CD4-positive, alpha-beta T cell (primary cell): ENCODE data around the gene COG8. TPM values are rescaled to one million over a fixed set of nuclear protein-coding genes. Genes with fewer than 3 reads are reported as not detected.
"Not testable (repeated sequence)": the region's sequence is repeated elsewhere in the genome, so short reads cannot be mapped to it uniquely, and the experiment has no call there.

Experiments
- ATAC-seq: fragments of 200-7000 bp; cut with Tn5 transposase; one replicate; pipeline ENCODE4 v1.10.0; 2022; ENCODE audit warnings: mild to moderate bottlenecking; ENCODE audit not compliant: poor library complexity
- CTCF ChIA-PET: fragments of 350-600 bp; sonication (Branson Sonifier 250); formaldehyde crosslinking; loops from one replicate; lab custom pipeline; 2021; ENCODE audit warnings: antibody characterized with exemption, inconsistent platforms; lab: Charles Lee
- POLR2A ChIA-PET: fragments of 350-600 bp; sonication (Branson Sonifier 250); formaldehyde crosslinking; loops from one replicate; lab custom pipeline; 2021; ENCODE audit warnings: antibody characterized with exemption, inconsistent platforms; lab: Charles Lee
- DNase-seq, 14 experiments: peaks; one replicate each; pipeline ENCODE4 v3.0.0-alpha.2; 2013 to 2020; ENCODE audit warnings: mixed read lengths in 2 of 14
- H3K27ac ChIP-seq, 2 donors: one replicate each; pipeline versions ENCODE4 v1.5.1 to v1.7.0; 2013; ENCODE audit warnings: low read length in 2 of 2, low read depth in 1 of 2, mild to moderate bottlenecking in 1 of 2
- H3K27me3 ChIP-seq, 2 experiments: 1 replicate in 1 of 2; 2 replicates in 1 of 2; pipeline versions ENCODE4 v1.6.1 to v1.7.0; 2013; ENCODE audit warnings: low read length in 2 of 2, control low read depth in 1 of 2, mild to moderate bottlenecking in 1 of 2, moderate library complexity in 1 of 2; ENCODE audit not compliant: insufficient read depth in 2 of 2, control insufficient read depth in 1 of 2
- H3K36me3 ChIP-seq: one replicate; pipeline ENCODE4 v1.6.1; 2013; ENCODE audit warnings: low read length, control low read depth; ENCODE audit not compliant: insufficient read depth
- H3K4me1 ChIP-seq: one replicate; pipeline ENCODE4 v1.6.1; 2013; ENCODE audit warnings: low read length, control low read depth; ENCODE audit not compliant: insufficient read depth
- H3K4me3 ChIP-seq: one replicate; pipeline ENCODE4 v1.5.1; 2013; ENCODE audit warnings: mild to moderate bottlenecking, low read length, moderate library complexity
- H3K9me3 ChIP-seq, 2 experiments: 1 replicate in 1 of 2; 2 replicates in 1 of 2; pipeline versions ENCODE4 v1.6.1 to v1.7.0; 2013; ENCODE audit warnings: low read length in 2 of 2, mild to moderate bottlenecking in 2 of 2, control low read depth in 1 of 2, moderate library complexity in 1 of 2; ENCODE audit not compliant: control insufficient read depth in 1 of 2, insufficient read depth in 1 of 2
- H3K27ac Mint-ChIP-seq: one replicate; pipeline ENCODE4 v1.8.0; 2020; ENCODE audit warnings: mixed read lengths
- H3K27me3 Mint-ChIP-seq: one replicate; pipeline ENCODE4 v1.8.0; 2021; ENCODE audit warnings: mixed read lengths
- H3K36me3 Mint-ChIP-seq: one replicate; pipeline ENCODE4 v1.8.0; 2021; ENCODE audit warnings: low read depth, mixed read lengths
- H3K4me1 Mint-ChIP-seq: one replicate; pipeline ENCODE4 v1.8.0; 2021; ENCODE audit warnings: low read depth, mixed read lengths
- H3K4me3 Mint-ChIP-seq: one replicate; pipeline ENCODE4 v1.8.0; 2020; ENCODE audit warnings: mild to moderate bottlenecking, mixed read lengths
- H3K9me3 Mint-ChIP-seq: one replicate; pipeline ENCODE4 v1.8.0; 2020; ENCODE audit warnings: mixed read lengths
- CTCF ChIP-seq: fragments of 200-600 bp; IDR thresholded peaks from one replicate; pipeline ENCODE4 v1.8.0; 2022; ENCODE audit warnings: antibody characterized with exemption, mild to moderate bottlenecking
- intact Hi-C, 2 experiments: fragments of 100-400 bp; cut with DNase I in 1 of 2; cut with micrococcal nuclease in 1 of 2; formaldehyde crosslinking; loops; one replicate each; pipeline versions ENCODE4 v1.15.1 to v1.9.0; 2023 to 2025; cut with DNase I, micrococcal nuclease
- total RNA-seq, 174 experiments: library from RNA in 2 of 174; stranded (reverse) in 2 of 174; gene quantifications; one replicate each; pipeline ENCODE4 v1.2.3 and lab custom pipeline; 2021 to 2026

COG8 gene
- total RNA-seq, 2 experiments from 2014 or later = 18.4 to 19.3 TPM

- POLR2A ChIA-PET = interaction anchor here (0.6 kb wide), 1 partner anchor 18 kb away, joined by 3 read pairs; no protein-coding TSS in a partner anchor
- no peak overlapping the region for H3K4me3 Mint-ChIP-seq
These were observed 46.0 kb downstream of the COG8 start for GRCh38 chr16:69293401-69293800.

GRCh38 chr16:69291657-69292056 lies 47.7 kb downstream of the COG8 start:
- POLR2A ChIA-PET, H3K4me3 Mint-ChIP-seq, H3K27ac Mint-ChIP-seq, H3K4me1 ChIP-seq, H3K9me3 Mint-ChIP-seq, H3K36me3 Mint-ChIP-seq, ATAC-seq, H3K4me3 ChIP-seq, H3K9me3 ChIP-seq, H3K4me1 Mint-ChIP-seq, H3K36me3 ChIP-seq, CTCF ChIA-PET, DNase-seq, H3K27me3 ChIP-seq, intact Hi-C loops, H3K27ac ChIP-seq, H3K27me3 Mint-ChIP-seq: not testable (repeated sequence)

More at GRCh38 chr16:69293401-69293800, 46.0 kb downstream of the COG8 start:
- no peaks in the 10 kb centered on the region for H3K9me3 Mint-ChIP-seq
- intact Hi-C loops = no loop called here
- H3K4me1 ChIP-seq = no peaks in the 10 kb centered on the region
- H3K27me3 ChIP-seq = no peaks in the 10 kb centered on the region
- CTCF ChIA-PET = no interaction called here
- H3K4me3 ChIP-seq = no peak overlapping the region
- peaks cover 5% of the 10 kb centered on the region for H3K36me3 Mint-ChIP-seq
- no peak overlapping the region for H3K27ac ChIP-seq
- H3K27ac Mint-ChIP-seq = no peak overlapping the region
- no peak for DNase-seq
- no peaks in the 10 kb centered on the region for H3K36me3 ChIP-seq
- TF ChIP-seq CTCF = no peak
- no peaks in the 10 kb centered on the region for H3K4me1 Mint-ChIP-seq
- H3K9me3 ChIP-seq = no peaks in the 10 kb centered on the region
- no peaks in the 10 kb centered on the region for H3K27me3 Mint-ChIP-seq
- no peak for ATAC-seq

GRCh38 chr16:69286941-69287713 lies 52.2 kb downstream of the COG8 start:
- H3K27ac Mint-ChIP-seq = no peak overlapping the region
- ATAC-seq (peak; percentile 56), DNase-seq (peak in 9 of 14 experiments; percentile 10 to 82 (median 42))
- no peaks in the 10 kb centered on the region for H3K9me3 ChIP-seq
- peaks cover 17% of the 10 kb centered on the region for H3K36me3 Mint-ChIP-seq
- ChIA-PET CTCF (interaction anchor here (5.5 kb wide), 1 partner anchor 137 kb away, joined by 44 read pairs; no protein-coding TSS in a partner anchor), POLR2A (interaction anchor here (1.2 kb wide), 1 partner anchor 137 kb away, joined by 5 read pairs; no protein-coding TSS in a partner anchor)
- no peaks in the 10 kb centered on the region for H3K27me3 Mint-ChIP-seq
- no peak overlapping the region for H3K27ac ChIP-seq
- no peaks in the 10 kb centered on the region for H3K27me3 ChIP-seq
- no peak overlapping the region for H3K4me3 ChIP-seq
- peaks cover 5% of the 10 kb centered on the region for H3K4me1 Mint-ChIP-seq
- intact Hi-C loops = loop anchor here (1.0 to 5.0 kb wide), 3 partner anchors 99 to 765 kb away; no protein-coding TSS in a partner anchor
- no peaks in the 10 kb centered on the region for H3K9me3 Mint-ChIP-seq
- no peaks in the 10 kb centered on the region for H3K4me1 ChIP-seq
- H3K36me3 ChIP-seq = peaks cover 5% of the 10 kb centered on the region
- peak; percentile 73 for TF ChIP-seq CTCF
- no peak overlapping the region for H3K4me3 Mint-ChIP-seq
